IPS DF 6.9 (cell line): ENCODE data around the gene SLC24A3.
A peak's percentile ranks its signal among the peaks of the same experiment; 100 is the strongest.

Experiments
- DNase-seq: peaks from one replicate; pipeline ENCODE4 v3.0.0-alpha.2; 2013; ENCODE audit warnings: low read depth, low spot score
- H3K27ac ChIP-seq: one replicate; pipeline ENCODE4 v1.5.1; 2013; ENCODE audit warnings: low read length, control low read depth
- H3K27me3 ChIP-seq: 2 replicates; pipeline ENCODE4 v1.6.1; 2013; ENCODE audit warnings: mild to moderate bottlenecking, low read length; ENCODE audit not compliant: control insufficient read depth, insufficient read depth
- H3K36me3 ChIP-seq: 2 replicates; pipeline ENCODE4 v1.6.1; 2013; ENCODE audit warnings: low read length; ENCODE audit not compliant: control insufficient read depth, insufficient read depth
- H3K4me1 ChIP-seq: 2 replicates; pipeline ENCODE4 v1.6.1; 2013; ENCODE audit warnings: low read length; ENCODE audit not compliant: control insufficient read depth, insufficient read depth
- H3K4me3 ChIP-seq: 2 replicates; pipeline ENCODE4 v1.5.1; 2013; ENCODE audit warnings: mild to moderate bottlenecking, low read length
- H3K9me3 ChIP-seq: 2 replicates; pipeline ENCODE4 v1.6.1; 2013; ENCODE audit warnings: low read length, inconsistent platforms; ENCODE audit not compliant: control insufficient read depth, insufficient read depth
- WGBS: extraction: QIAGEN DNeasy Blood & Tissue Kit; methylation state at CpG from one replicate; pipeline ENCODE4 v1.1.7; 2013; ENCODE audit warnings: mixed read lengths, missing lambda C conversion rate; ENCODE audit not compliant: insufficient read length, insufficient coverage; 5-methylcytosine and 5-hydroxymethylcytosine counted together

SLC24A3 gene

GRCh38 chr20:19254956-19255355, 42.5 kb downstream of the SLC24A3 start:
- no peak for DNase-seq
- Histone ChIP-seq H3K36me3 (no peaks in the 10 kb centered on the region), H3K4me3 (no peak overlapping the region), H3K9me3 (no peaks in the 10 kb centered on the region), H3K27ac (no peak overlapping the region), H3K27me3 (no peaks in the 10 kb centered on the region), H3K4me1 (no peaks in the 10 kb centered on the region)
- no CpG with 5 or more reads among the region's 4 CpGs for WGBS

- WGBS, result no CpG with 5 or more reads among the region's 2 CpGs
- DNase-seq, result no peak
- H3K27me3 ChIP-seq, result no peaks in the 10 kb centered on the region
- no peak overlapping the region for H3K27ac ChIP-seq
- H3K36me3 ChIP-seq, result no peaks in the 10 kb centered on the region
- H3K9me3 ChIP-seq, result no peaks in the 10 kb centered on the region
- H3K4me3 ChIP-seq, result no peak overlapping the region
- no peaks in the 10 kb centered on the region for H3K4me1 ChIP-seq
These were observed 43.6 kb downstream of the SLC24A3 start for GRCh38 chr20:19256085-19256484.

GRCh38 chr20:19256906-19257595, 44.6 kb downstream of the SLC24A3 start:
- Histone ChIP-seq H3K27ac (no peak overlapping the region), H3K9me3 (no peaks in the 10 kb centered on the region), H3K4me3 (no peak overlapping the region), H3K36me3 (no peaks in the 10 kb centered on the region), H3K27me3 (no peaks in the 10 kb centered on the region), H3K4me1 (no peaks in the 10 kb centered on the region)
- no CpG with 5 or more reads among the region's 11 CpGs for WGBS
- no peak for DNase-seq

DNA sequence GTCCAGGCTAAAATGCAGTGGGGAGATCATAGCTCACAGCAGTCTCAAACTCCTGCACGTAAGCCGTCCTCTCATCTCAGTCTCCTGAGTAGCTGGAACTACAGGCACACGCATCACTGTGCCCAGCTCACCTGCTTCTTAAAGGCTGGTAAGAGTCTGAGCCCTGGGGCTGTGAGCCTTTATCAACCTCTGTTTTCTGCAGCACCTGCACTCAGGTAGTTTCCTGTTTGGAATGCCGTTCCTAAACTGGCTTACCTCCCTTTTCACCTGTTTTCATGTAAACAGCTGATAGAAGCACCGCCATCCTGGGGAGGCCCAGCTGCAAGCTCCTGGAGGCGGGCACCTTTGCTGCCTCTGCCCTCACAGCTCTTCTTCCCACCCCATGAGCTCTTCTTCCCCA, 45.4 kb downstream of the SLC24A3 start:
- no peak for DNase-seq
- H3K27ac ChIP-seq, result no peak overlapping the region
- no peaks in the 10 kb centered on the region for H3K36me3 ChIP-seq
- no peak overlapping the region for H3K4me3 ChIP-seq
- H3K9me3 ChIP-seq, result no peaks in the 10 kb centered on the region
- WGBS, result no CpG with 5 or more reads among the region's 6 CpGs
- no peaks in the 10 kb centered on the region for H3K27me3 ChIP-seq
- no peaks in the 10 kb centered on the region for H3K4me1 ChIP-seq

- Histone ChIP-seq H3K27ac (no peak overlapping the region), H3K4me1 (no peaks in the 10 kb centered on the region), H3K9me3 (no peaks in the 10 kb centered on the region), H3K36me3 (no peaks in the 10 kb centered on the region), H3K27me3 (no peaks in the 10 kb centered on the region), H3K4me3 (no peak overlapping the region)
- no peak for DNase-seq
- no CpG with 5 or more reads among the region's 7 CpGs for WGBS
These were observed 46.7 kb downstream of the SLC24A3 start for GRCh38 chr20:19259141-19259591.

DNA sequence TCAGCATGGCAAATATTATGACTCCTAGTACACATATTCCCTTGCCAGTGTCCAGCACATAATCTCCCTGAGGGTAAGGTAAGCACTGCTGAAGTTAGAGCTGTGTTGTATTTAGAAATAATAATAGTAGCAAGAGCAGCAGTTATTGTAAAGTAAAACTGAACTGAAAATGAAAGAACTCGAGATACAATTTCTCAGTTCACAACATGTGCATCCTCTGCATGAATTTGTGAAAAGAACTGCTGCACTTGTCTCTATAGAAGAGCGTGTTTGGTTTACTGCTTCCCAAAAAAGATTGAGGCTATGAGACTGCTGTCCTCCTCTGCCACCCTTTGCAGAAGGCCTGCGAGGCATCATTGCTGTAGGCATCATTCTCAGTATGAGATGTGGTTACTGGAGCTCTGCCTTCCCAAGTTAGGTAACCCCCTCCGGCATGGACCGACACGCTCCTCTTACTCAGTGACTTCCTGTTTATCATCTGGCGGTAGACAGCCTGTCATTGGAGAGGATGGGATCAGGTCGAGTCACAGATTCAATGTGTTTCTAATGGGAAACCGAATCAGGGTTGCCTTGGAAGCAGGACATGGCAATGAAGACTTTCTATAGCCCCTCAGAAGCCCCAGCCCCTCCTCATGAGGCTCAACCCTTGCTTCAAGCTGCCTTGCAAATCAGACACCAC, 48.1 kb downstream of the SLC24A3 start:
- Histone ChIP-seq H3K4me3 (no peak overlapping the region), H3K27ac (no peak overlapping the region)
- no CpG with 5 or more reads among the region's 9 CpGs for WGBS

GRCh38 chr20:19264191-19264590, 51.7 kb downstream of the SLC24A3 start:
- no peaks in the 10 kb centered on the region for H3K36me3 ChIP-seq
- peaks cover 1% of the 10 kb centered on the region; the same call in 1 of the 2 replicates for H3K4me1 ChIP-seq
- no peak overlapping the region for H3K4me3 ChIP-seq
- no peak overlapping the region for H3K27ac ChIP-seq
- DNase-seq, result no peak
- no peaks in the 10 kb centered on the region; the same call in 1 of the 2 replicates for H3K9me3 ChIP-seq
- H3K27me3 ChIP-seq, result no peaks in the 10 kb centered on the region
- no CpG with 5 or more reads among the region's 7 CpGs for WGBS

More for the DNA sequence above, 48.1 kb downstream of the SLC24A3 start:
- DNase-seq, result no peak
- no peaks in the 10 kb centered on the region for H3K36me3 ChIP-seq
- peaks cover 1% of the 10 kb centered on the region; the same call in 1 of the 2 replicates for H3K4me1 ChIP-seq
- H3K27me3 ChIP-seq, result no peaks in the 10 kb centered on the region
- H3K9me3 ChIP-seq, result no peaks in the 10 kb centered on the region

- WGBS, result no CpG with 5 or more reads among the region's 3 CpGs
- H3K36me3 ChIP-seq, result no peaks in the 10 kb centered on the region
- peak; percentile 68 for DNase-seq
These were observed 53.4 kb downstream of the SLC24A3 start for GRCh38 chr20:19265646-19266374.

DNA sequence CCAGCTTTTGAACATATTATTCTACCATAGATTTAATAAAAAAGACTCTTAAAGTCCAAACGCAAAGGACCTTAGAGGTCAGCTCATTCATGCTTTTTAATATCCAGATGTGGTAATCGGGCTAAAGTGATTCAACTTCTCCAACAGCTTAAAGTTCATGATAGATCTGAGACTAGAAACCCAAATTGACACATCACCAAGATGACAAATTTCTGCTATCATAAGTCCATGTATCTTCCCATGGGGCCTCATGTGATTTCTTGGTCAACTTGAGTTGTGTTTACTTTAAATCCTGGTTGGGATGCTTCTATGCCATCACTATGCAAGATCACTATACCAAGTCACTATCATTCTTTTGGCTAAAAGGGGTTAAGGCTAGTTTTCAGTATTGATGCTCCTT, 56.0 kb downstream of the SLC24A3 start:
- no peak for DNase-seq

More at GRCh38 chr20:19265646-19266374, 53.4 kb downstream of the SLC24A3 start:
- Histone ChIP-seq H3K4me1 (peaks cover 1% of the 10 kb centered on the region; the same call in 1 of the 2 replicates), H3K27ac (no peak overlapping the region), H3K27me3 (no peaks in the 10 kb centered on the region), H3K9me3 (no peaks in the 10 kb centered on the region; the same call in 1 of the 2 replicates), H3K4me3 (no peak overlapping the region)

GRCh38 chr20:19269737-19270340, 57.4 kb downstream of the SLC24A3 start:
- Histone ChIP-seq H3K9me3 (no peaks in the 10 kb centered on the region; the same call in 1 of the 2 replicates), H3K27ac (no peak overlapping the region), H3K4me1 (peaks cover 1% of the 10 kb centered on the region; the same call in 1 of the 2 replicates), H3K27me3 (no peaks in the 10 kb centered on the region), H3K4me3 (no peak overlapping the region), H3K36me3 (no peaks in the 10 kb centered on the region)
- no CpG with 5 or more reads among the region's 8 CpGs for WGBS
- DNase-seq, result no peak

More for the DNA sequence above, 56.0 kb downstream of the SLC24A3 start:
- Histone ChIP-seq H3K4me1 (peaks cover 1% of the 10 kb centered on the region; the same call in 1 of the 2 replicates), H3K36me3 (no peaks in the 10 kb centered on the region), H3K9me3 (no peaks in the 10 kb centered on the region; the same call in 1 of the 2 replicates), H3K4me3 (no peak overlapping the region), H3K27ac (no peak overlapping the region), H3K27me3 (no peaks in the 10 kb centered on the region)
- no CpG with 5 or more reads among the region's 2 CpGs for WGBS
